Muscle layer of duodenum (tissue), 2 donors: ENCODE data around the gene TOR2A.
A peak's percentile ranks its signal among the peaks of the same experiment; 100 is the strongest.
"Not testable (repeated sequence)": the region's sequence is repeated elsewhere in the genome, so short reads cannot be mapped to it uniquely, and the experiment has no call there.

ENCODE experiments used
- H3K27ac ChIP-seq: one replicate; pipeline ENCODE4 v1.7.0; 2013; ENCODE audit warnings: mild to moderate bottlenecking, low read length
- H3K27me3 ChIP-seq: one replicate; pipeline ENCODE4 v1.7.0; 2013; ENCODE audit warnings: low read depth, mild to moderate bottlenecking, control low read depth, low read length
- H3K36me3 ChIP-seq, 2 donors: one replicate each; pipeline ENCODE4 v1.7.0; 2013; ENCODE audit warnings: low read length in 2 of 2, control low read depth in 1 of 2, mild to moderate bottlenecking in 1 of 2; ENCODE audit not compliant: insufficient read depth in 2 of 2, control insufficient read depth in 1 of 2
- H3K4me1 ChIP-seq, 2 donors: one replicate each; pipeline ENCODE4 v1.7.0; 2013; ENCODE audit warnings: low read length in 2 of 2, mild to moderate bottlenecking in 2 of 2, control low read depth in 1 of 2, moderate library complexity in 1 of 2; ENCODE audit not compliant: insufficient read depth in 2 of 2, control insufficient read depth in 1 of 2
- H3K4me3 ChIP-seq, 2 donors: one replicate each; pipeline ENCODE4 v1.7.0; 2013; ENCODE audit warnings: low read length in 2 of 2, low read depth in 1 of 2, mild to moderate bottlenecking in 1 of 2
- H3K9me3 ChIP-seq, 2 donors: one replicate each; pipeline ENCODE4 v1.7.0; 2013; ENCODE audit warnings: low read length in 2 of 2, control low read depth in 1 of 2, mild to moderate bottlenecking in 1 of 2; ENCODE audit not compliant: control insufficient read depth in 1 of 2
- donor health status: healthy.

TOR2A gene

GRCh38 chr9:127734747-127735529 lies at the start of gene TOR2A:
Gene TOR2A, minus strand, starts transcription at chr9:127735294. Its CDS starts 24 bp downstream, at chr9:127735270.
- H3K9me3 ChIP-seq = no peaks in the 10 kb centered on the region
- H3K27ac ChIP-seq = peak within 1 kb of the TSS; percentile 67
- no peaks in the 10 kb centered on the region for H3K27me3 ChIP-seq
- H3K4me3 ChIP-seq = peak within 1 kb of the TSS; percentile 59 to 81
- peaks cover 6 to 18% of the 10 kb centered on the region in 2 donors for H3K4me1 ChIP-seq
- H3K36me3 ChIP-seq = peaks cover 0 to 15% of the 10 kb centered on the region in 2 donors

GRCh38 chr9:127783111-127784008 lies 48.3 kb upstream of the TOR2A start:
- peak overlapping the region; percentile 35 for H3K27ac ChIP-seq

GRCh38 chr9:127781806-127782205 lies 46.7 kb upstream of the TOR2A start:
- Histone ChIP-seq H3K4me1 (peaks cover 0 to 24% of the 10 kb centered on the region in 2 donors), H3K36me3 (peaks cover 0 to 5% of the 10 kb centered on the region in 2 donors), H3K27me3 (no peaks in the 10 kb centered on the region), H3K4me3 (no peak overlapping the region), H3K27ac (no peak overlapping the region), H3K9me3 (no peaks in the 10 kb centered on the region)

More at GRCh38 chr9:127783111-127784008, 48.3 kb upstream of the TOR2A start:
- no peaks in the 10 kb centered on the region for H3K27me3 ChIP-seq
- no peaks in the 10 kb centered on the region for H3K9me3 ChIP-seq
- H3K36me3 ChIP-seq = peaks cover 12 to 19% of the 10 kb centered on the region in 2 donors
- H3K4me3 ChIP-seq = no peak overlapping the region
- H3K4me1 ChIP-seq = peaks cover 5 to 33% of the 10 kb centered on the region in 2 donors

GRCh38 chr9:127780909-127781308 lies 45.8 kb upstream of the TOR2A start:
- H3K27me3 ChIP-seq, H3K4me3 ChIP-seq, H3K9me3 ChIP-seq, H3K27ac ChIP-seq, H3K36me3 ChIP-seq: not testable (repeated sequence)
- H3K4me1 ChIP-seq = peaks cover 0 to 22% of the 10 kb centered on the region in 2 donors

- Histone ChIP-seq H3K4me3 (no peak overlapping the region), H3K27me3 (no peaks in the 10 kb centered on the region), H3K9me3 (no peaks in the 10 kb centered on the region), H3K4me1 (peaks cover 0 to 22% of the 10 kb centered on the region in 2 donors), H3K27ac (no peak overlapping the region), H3K36me3 (no peaks in the 10 kb centered on the region)
Observed at GRCh38 chr9:127780126-127780885, 45.2 kb upstream of the TOR2A start.

GRCh38 chr9:127779136-127779981 lies 44.3 kb upstream of the TOR2A start:
- H3K4me3 ChIP-seq = peak overlapping the region in 1 of 2 donors; percentile 4
- peak overlapping the region; percentile 43 for H3K27ac ChIP-seq
- H3K36me3 ChIP-seq = no peaks in the 10 kb centered on the region
- H3K27me3 ChIP-seq = no peaks in the 10 kb centered on the region
- peaks cover 0 to 16% of the 10 kb centered on the region in 2 donors for H3K4me1 ChIP-seq
- no peaks in the 10 kb centered on the region for H3K9me3 ChIP-seq

- H3K9me3 ChIP-seq = no peaks in the 10 kb centered on the region
- peak within 1 kb of the TSS; percentile 43 for H3K27ac ChIP-seq
Observed at GRCh38 chr9:127778280-127779135, 43.4 kb upstream of the TOR2A start, which contains the start of gene SH2D3C. Gene SH2D3C, minus strand, starts transcription at chr9:127778666. Its CDS starts 39 bp downstream, at chr9:127778627.

GRCh38 chr9:127777368-127777980 lies 42.4 kb upstream of the TOR2A start:
- no peaks in the 10 kb centered on the region for H3K27me3 ChIP-seq
- H3K27ac ChIP-seq = no peak overlapping the region
- no peaks in the 10 kb centered on the region for H3K9me3 ChIP-seq
- no peaks in the 10 kb centered on the region for H3K36me3 ChIP-seq
- H3K4me1 ChIP-seq = peaks cover 0 to 14% of the 10 kb centered on the region in 2 donors
- peak overlapping the region in 1 of 2 donors; percentile 32 for H3K4me3 ChIP-seq

More at GRCh38 chr9:127778280-127779135, 43.4 kb upstream of the TOR2A start, which contains the start of gene SH2D3C:
- H3K27me3 ChIP-seq = no peaks in the 10 kb centered on the region
- H3K36me3 ChIP-seq = no peaks in the 10 kb centered on the region
- peak within 1 kb of the TSS in 1 of 2 donors; percentile 32 for H3K4me3 ChIP-seq
- peaks cover 0 to 14% of the 10 kb centered on the region in 2 donors for H3K4me1 ChIP-seq

GRCh38 chr9:127776924-127777289 lies 41.8 kb upstream of the TOR2A start:
- Histone ChIP-seq H3K36me3 (no peaks in the 10 kb centered on the region), H3K4me3 (peak overlapping the region; percentile 28 to 32), H3K27ac (no peak overlapping the region), H3K27me3 (no peaks in the 10 kb centered on the region), H3K9me3 (no peaks in the 10 kb centered on the region), H3K4me1 (peaks cover 0 to 14% of the 10 kb centered on the region in 2 donors)
